ENCODE data around the gene TP53BP1.

The TP53BP1 gene

DNA sequence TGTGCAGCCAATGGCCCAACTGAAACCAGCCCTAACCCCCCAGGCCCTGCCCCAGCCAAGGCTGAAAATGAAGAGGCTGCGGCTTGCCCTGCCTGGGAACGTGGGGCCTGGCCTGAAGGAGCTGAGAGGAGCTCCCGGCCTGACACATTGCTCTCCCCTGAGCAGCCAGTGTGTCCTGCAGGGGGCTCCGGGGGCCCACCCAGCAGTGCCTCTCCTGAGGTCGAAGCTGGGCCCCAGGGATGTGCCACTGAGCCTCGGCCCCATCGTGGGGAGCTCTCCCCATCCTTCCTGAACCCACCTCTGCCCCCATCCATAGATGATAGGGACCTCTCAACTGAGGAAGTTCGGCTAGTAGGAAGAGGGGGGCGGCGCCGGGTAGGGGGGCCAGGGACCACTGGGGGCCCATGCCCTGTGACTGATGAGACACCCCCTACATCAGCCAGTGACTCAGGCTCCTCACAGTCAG is 35.6 kb upstream of the TP53BP1 start:
- TF ChIP-seq EZH2phosphoT487 (IDR thresholded peaks at IDR 0.05; ENCODE audit: borderline replicate concordance, low read length), result no peak
- TF ChIP-seq, protein P1, sequence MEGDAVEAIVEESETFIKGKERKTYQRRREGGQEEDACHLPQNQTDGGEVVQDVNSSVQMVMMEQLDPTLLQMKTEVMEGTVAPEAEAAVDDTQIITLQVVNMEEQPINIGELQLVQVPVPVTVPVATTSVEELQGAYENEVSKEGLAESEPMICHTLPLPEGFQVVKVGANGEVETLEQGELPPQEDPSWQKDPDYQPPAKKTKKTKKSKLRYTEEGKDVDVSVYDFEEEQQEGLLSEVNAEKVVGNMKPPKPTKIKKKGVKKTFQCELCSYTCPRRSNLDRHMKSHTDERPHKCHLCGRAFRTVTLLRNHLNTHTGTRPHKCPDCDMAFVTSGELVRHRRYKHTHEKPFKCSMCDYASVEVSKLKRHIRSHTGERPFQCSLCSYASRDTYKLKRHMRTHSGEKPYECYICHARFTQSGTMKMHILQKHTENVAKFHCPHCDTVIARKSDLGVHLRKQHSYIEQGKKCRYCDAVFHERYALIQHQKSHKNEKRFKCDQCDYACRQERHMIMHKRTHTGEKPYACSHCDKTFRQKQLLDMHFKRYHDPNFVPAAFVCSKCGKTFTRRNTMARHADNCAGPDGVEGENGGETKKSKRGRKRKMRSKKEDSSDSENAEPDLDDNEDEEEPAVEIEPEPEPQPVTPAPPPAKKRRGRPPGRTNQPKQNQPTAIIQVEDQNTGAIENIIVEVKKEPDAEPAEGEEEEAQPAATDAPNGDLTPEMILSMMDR (IDR thresholded peaks at IDR 0.05; ENCODE audit: low read depth, low read length, poor library complexity, severe bottlenecking), result no peak
- H3F3A ChIP-seq (ENCODE audit: control insufficient read depth, insufficient read depth), result no peaks in the 10 kb centered on the region
- H3K4me2 ChIP-seq (ENCODE audit: low read length), result no peak overlapping the region
- no peaks in the 10 kb centered on the region for H3K9me3 ChIP-seq (ENCODE audit: control insufficient read depth, insufficient read depth, low read length)
- H3K9me2 ChIP-seq (replicated peaks; ENCODE audit: control insufficient read depth, low read length), result no peaks in the 10 kb centered on the region
- H3K4me3 ChIP-seq (ENCODE audit: low read length), result no peak overlapping the region
- H3K4me1 ChIP-seq (ENCODE audit: control insufficient read depth, low read length), result peaks cover 12% of the 10 kb centered on the region
- H3K27me3 ChIP-seq (ENCODE audit: control insufficient read depth, low read length), result no peaks in the 10 kb centered on the region
- no peaks in the 10 kb centered on the region for H3K36me3 ChIP-seq (ENCODE audit: control insufficient read depth, low read length)
- no peaks in the 10 kb centered on the region for H4K20me1 ChIP-seq (ENCODE audit: control insufficient read depth, insufficient read depth, low read depth, low read length)
- no peaks in the 10 kb centered on the region for H3K79me2 ChIP-seq (ENCODE audit: control insufficient read depth, low read length)
- H3K27ac ChIP-seq (ENCODE audit: low read depth, low read length), result no peak overlapping the region

DNA sequence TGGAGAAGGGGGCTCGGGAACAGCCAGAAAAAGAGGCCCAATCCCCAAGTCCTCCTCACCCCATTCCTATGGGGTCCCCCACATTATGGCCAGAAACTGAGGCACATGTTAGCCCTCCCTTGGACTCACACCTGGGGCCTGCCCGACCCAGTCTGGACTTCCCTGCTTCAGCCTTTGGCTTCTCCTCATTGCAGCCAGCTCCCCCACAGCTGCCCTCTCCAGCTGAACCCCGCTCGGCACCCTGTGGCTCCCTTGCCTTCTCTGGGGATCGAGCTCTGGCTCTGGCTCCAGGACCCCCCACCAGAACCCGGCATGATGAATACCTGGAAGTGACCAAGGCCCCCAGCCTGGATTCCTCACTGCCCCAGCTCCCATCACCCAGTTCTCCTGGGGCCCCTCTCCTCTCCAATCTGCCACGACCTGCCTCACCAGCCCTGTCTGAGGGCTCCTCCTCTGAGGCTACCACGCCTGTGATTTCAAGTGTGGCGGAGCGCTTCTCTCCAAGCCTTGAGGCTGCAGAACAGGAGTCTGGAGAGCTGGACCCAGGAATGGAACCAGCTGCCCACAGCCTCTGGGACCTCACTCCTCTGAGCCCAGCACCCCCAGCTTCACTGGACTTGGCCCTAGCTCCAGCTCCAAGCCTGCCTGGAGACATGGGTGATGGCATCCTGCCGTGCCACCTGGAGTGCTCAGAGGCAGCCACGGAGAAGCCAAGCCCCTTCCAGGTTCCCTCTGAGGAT is 35.0 kb upstream of the TP53BP1 start:
- no peaks in the 10 kb centered on the region for H3K36me3 ChIP-seq (ENCODE audit: control insufficient read depth, low read length)
- H3K27me3 ChIP-seq (ENCODE audit: control insufficient read depth, low read length), result no peaks in the 10 kb centered on the region
- no peak overlapping the region for H3K4me3 ChIP-seq (ENCODE audit: low read length)
- H3K4me1 ChIP-seq (ENCODE audit: control insufficient read depth, low read length), result peaks cover 12% of the 10 kb centered on the region
- TF ChIP-seq, protein P1 (IDR thresholded peaks at IDR 0.05; ENCODE audit: low read depth, low read length, poor library complexity, severe bottlenecking), result no peak
- TF ChIP-seq EZH2phosphoT487 (IDR thresholded peaks at IDR 0.05; ENCODE audit: borderline replicate concordance, low read length), result no peak
- no peaks in the 10 kb centered on the region for H3K9me2 ChIP-seq (replicated peaks; ENCODE audit: control insufficient read depth, low read length)
- H3K27ac ChIP-seq (ENCODE audit: low read depth, low read length), result no peak overlapping the region
- H3K4me2 ChIP-seq (ENCODE audit: low read length), result no peak overlapping the region
- H3K9me3 ChIP-seq (ENCODE audit: control insufficient read depth, insufficient read depth, low read length), result no peaks in the 10 kb centered on the region
- no peaks in the 10 kb centered on the region for H3K79me2 ChIP-seq (ENCODE audit: control insufficient read depth, low read length)
- no peaks in the 10 kb centered on the region for H4K20me1 ChIP-seq (ENCODE audit: control insufficient read depth, insufficient read depth, low read depth, low read length)
- H3F3A ChIP-seq (ENCODE audit: control insufficient read depth, insufficient read depth), result no peaks in the 10 kb centered on the region

DNA sequence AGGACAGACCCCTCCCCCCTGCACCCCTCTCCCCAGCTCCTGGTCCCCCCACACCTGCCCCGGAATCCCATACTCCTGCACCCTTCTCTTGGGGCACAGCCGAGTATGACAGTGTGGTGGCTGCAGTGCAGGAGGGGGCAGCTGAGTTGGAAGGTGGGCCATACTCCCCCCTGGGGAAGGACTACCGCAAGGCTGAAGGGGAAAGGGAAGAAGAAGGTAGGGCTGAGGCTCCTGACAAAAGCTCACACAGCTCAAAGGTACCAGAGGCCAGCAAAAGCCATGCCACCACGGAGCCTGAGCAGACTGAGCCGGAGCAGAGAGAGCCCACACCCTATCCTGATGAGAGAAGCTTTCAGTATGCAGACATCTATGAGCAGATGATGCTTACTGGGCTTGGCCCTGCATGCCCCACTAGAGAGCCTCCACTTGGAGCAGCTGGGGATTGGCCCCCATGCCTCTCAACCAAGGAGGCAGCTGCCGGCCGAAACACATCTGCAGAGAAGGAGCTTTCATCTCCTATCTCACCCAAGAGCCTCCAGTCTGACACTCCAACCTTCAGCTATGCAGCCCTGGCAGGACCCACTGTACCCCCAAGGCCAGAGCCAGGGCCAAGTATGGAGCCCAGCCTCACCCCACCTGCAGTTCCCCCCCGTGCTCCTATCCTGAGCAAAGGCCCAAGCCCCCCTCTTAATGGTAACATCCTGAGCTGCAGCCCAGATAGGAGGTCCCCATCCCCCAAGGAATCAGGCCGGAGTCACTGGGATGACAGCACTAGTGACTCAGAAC is 34.3 kb upstream of the TP53BP1 start:
- Histone ChIP-seq H3K27me3 (ENCODE audit: control insufficient read depth, low read length) (no peaks in the 10 kb centered on the region), H3K27ac (ENCODE audit: low read depth, low read length) (no peak overlapping the region), H3F3A (ENCODE audit: control insufficient read depth, insufficient read depth) (no peaks in the 10 kb centered on the region), H3K9me3 (ENCODE audit: control insufficient read depth, insufficient read depth, low read length) (no peaks in the 10 kb centered on the region), H3K36me3 (ENCODE audit: control insufficient read depth, low read length) (no peaks in the 10 kb centered on the region), H4K20me1 (ENCODE audit: control insufficient read depth, insufficient read depth, low read depth, low read length) (no peaks in the 10 kb centered on the region), H3K4me1 (ENCODE audit: control insufficient read depth, low read length) (peaks cover 12% of the 10 kb centered on the region), H3K4me2 (ENCODE audit: low read length) (no peak overlapping the region), H3K9me2 (replicated peaks; ENCODE audit: control insufficient read depth, low read length) (no peaks in the 10 kb centered on the region), H3K79me2 (ENCODE audit: control insufficient read depth, low read length) (no peaks in the 10 kb centered on the region), H3K4me3 (ENCODE audit: low read length) (no peak overlapping the region)
- TF ChIP-seq, protein P1 (IDR thresholded peaks at IDR 0.05; ENCODE audit: low read depth, low read length, poor library complexity, severe bottlenecking), result no peak
- TF ChIP-seq EZH2phosphoT487 (IDR thresholded peaks at IDR 0.05; ENCODE audit: borderline replicate concordance, low read length), result no peak
